CD4-positive, alpha-beta T cell treated with Interleukin-4 for 1 hour (primary cell): ENCODE results near the gene OR5M8.

Experiments
- DNase-seq, 2 donors: peaks; one replicate each; pipeline ENCODE4 v3.0.0-alpha.2; 2020 to 2022

The OR5M8 gene

DNA sequence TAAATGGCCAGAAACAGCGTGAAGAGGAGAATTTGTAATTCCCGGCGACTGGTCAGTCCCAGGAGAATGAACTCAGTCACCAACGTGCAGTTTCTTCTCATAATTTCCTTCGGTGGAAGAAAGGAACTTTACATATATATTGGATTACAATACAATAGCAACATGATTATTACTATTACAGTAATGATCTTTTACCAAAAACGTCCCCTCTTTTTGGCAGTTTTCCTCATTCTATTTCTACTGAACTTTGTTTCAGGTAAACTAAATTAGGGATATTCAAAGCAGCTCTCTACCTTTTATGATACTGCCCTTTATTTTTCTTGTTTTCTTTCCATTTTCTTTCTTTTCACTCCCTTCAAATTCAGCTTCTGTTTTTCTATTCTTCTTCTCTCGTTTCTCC is at the start of gene OR5M8:
TSS of gene OR5M8 (minus strand) at position 101 of the 400 bp plus-strand sequence. CDS start at position 101, 0 bp downstream.
- DNase-seq: no peak

DNA sequence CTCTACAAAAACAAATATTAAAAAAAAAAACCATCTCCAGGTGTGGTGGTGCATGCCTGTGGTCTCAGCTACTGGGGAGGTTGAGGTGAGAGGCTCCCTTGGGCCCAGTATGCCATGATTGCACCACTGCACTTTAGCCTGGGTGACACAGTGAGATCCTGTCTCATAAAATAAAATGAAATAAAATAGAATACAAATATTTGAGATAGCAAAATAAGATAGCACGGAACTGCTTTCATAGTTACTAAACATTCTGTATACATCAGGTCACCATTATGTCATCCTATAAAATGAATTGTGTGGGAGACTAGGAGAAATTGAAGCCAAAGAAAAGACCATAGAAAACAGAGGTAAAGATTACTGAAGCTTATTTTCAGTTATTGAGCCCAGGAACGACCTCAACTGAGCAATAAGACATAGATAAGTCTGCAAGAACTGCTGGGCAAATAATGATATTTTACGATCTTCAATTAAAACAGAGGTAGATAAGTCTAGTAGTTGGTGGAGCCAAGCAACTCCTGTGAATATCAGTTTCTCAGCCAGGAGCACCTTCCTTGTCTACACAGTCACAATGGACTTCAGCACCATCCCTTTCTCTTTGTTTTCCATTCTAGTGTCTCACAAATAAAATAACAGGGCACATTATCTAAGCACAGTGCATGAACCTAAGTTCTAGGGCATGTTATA is 42.0 kb upstream of the OR5M8 start:
- DNase-seq: no peak

DNA sequence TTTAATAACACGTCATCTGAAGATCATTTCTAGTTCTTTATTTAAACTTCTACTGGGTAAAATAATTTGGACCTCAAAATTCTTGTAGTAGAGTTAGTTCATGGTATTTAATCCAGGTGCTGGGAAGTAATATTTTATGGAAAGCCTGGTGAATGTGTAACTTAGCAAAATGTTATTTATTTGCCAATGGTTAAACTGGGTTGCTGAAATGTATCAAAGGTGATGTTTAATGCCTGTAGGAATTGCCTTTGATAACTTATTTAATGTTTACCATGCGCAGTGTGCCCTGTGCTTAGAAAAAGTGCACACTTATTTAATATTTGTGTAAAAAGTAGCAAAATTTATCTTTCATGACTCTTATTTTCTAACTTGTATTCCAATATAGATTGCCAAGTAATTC is 40.7 kb upstream of the OR5M8 start:
- no peak for DNase-seq

DNA sequence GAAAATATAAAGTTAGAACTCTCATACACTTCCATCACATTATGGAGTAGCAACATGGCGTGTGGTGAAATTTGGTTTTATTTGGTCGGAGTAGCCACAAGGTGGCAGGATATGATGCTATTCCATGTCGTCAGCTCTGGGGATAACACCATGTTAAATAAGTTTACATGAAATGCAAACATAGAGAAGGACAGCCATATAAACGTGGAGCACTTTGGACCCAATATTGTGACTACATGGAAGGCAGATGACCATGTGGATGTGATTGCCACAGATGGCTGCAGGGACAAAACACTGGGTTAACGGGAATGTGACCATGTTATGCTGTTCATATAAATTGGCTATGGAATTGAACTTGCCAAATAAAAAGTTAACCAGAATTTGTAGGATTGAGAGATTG is 30.8 kb upstream of the OR5M8 start:
- DNase-seq: no peak

DNA sequence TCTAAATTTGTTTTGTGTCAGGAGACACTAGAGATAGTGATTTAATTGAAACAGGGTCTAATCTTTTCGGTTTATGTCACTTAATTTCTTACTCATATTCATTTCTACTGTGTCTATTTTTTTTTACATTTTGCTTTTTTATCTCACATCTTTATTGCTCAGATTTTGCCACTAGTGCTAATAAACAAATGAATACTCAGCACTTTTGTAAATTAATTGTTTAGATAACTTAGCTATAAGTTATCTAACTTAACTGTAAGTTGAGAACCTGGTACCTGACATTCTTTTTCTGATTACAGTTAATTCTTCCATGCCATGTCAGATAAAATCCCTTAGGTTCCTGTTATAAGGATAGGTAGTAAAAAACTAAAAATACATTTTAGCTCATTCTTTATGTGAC is 22.1 kb upstream of the OR5M8 start:
- DNase-seq: no peak

DNA sequence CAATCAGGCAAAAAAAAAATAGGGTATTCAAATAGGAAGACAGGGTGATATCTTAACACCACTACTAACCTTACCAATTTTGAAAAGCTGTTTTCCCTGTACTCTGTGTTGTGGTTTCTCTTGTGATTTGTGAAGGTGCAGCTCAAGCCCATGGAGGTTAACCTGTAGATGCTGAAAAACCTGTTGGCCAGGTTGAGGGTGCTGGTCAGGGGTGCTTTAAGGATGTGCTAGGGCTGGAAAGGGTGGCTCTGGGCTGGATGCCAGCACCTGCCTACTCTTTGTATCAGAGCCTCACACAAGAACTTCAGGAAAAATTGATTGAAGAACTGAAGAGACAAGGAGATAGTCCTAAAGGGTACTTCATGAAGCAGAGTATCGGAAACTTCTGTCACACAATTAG is 18.3 kb upstream of the OR5M8 start:
- no peak for DNase-seq

DNA sequence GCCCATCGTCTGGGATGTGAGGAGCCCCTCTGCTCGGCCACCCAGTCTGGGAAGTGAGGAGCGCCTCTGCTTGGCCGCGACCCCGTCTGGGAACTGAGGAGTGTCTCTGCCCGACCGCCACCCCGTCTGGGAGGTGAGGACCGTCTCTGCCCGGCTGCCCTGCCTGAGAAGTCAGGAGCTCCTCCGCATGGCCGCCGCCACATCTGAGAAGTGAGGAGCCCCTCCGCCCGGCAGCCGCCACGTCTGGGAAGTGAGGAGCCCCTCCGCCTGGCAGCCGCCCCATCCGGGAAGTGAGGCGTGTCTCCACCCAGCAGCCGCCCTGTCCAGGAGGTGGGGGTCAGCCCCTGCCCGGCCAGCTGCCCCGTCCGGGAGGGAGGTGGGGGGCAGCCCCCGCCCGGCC is 5.8 kb upstream of the OR5M8 start:
- DNase-seq: no peak

DNA sequence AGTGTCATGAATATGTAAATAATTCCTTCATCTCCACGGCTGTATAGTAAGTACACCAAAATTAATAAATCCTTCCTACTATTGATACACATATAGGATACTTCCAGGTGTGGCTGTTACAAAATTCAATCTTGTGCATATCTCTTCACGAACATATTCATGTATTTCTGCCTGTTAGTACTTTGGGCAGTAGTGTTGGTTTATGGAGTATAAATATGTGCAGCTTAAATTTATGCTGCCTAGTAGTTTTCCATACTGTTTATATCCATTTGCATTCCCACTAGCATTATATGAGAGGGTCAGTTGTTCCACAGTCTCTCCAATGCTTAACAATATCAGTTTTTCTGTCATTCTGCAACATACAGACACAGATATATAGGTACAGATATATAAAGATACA is 3.9 kb upstream of the OR5M8 start:
- DNase-seq: no peak

DNA sequence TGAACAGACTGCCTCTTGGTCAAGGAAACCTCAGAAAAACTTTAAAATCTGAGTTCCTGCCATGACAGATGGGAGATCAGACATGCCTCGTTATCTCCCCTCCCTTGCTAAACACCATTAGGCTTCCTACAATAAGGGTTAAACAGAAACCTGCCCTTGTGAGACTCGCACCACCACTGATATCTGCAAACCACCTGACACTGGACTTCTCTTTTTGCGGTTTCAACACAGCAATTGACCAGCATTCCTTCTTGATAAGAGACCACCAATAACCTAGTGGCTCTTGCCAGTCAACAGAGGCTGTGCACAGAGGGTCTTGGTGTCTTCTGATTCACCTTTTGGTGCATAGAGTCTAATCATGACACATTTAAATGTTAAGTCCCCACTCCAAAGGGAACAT is 4.4 kb downstream of the OR5M8 start:
- DNase-seq: no peak

DNA sequence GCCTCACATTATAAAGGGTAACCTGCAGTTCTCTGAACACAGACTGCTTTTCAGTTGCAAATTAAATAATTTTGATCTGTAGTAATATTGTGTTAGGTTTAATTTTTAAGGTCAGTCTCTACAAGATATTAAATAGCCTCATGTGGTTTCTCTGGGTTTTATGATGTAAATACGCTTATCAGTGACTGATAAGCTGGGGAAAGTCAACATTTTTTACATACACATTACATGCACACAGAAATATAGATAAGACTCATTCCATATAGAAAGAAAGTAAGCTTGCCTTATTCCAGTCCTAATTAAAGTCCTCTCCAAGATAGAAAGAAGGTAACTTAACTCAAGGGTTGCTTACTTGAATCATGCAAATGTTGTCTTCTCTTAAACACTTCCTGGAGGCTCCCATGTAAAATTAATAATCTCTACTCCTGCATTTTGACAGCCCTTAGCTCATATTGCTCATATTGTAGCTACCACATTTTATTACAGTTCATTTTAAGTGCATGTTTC is 16.4 kb downstream of the OR5M8 start:
- DNase-seq: no peak

DNA sequence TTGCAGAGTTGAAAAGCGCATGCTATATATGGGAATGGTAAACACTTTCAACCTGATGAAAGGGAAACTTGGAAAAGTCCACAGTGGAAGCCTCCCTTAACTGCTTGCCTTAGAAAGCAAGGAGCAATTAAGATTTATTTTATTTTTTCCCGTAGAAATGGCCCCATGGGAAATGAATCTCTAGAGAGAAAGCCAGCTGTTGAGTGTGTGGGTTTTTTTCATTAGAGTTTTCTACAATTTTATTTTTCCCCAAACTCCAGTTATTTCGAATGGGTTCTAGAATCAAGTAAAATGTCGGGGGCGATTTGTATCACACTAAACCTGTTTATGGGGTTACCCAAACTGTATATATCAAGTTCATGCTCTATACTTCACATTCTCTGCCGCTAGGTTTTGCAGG is 17.9 kb downstream of the OR5M8 start, which contains the start of gene OR5M3:
TSS of gene OR5M3 (minus strand) at position 101 of the 400 bp plus-strand sequence. CDS start 2,855 bp downstream, outside the sequence.
- no peak for DNase-seq

DNA sequence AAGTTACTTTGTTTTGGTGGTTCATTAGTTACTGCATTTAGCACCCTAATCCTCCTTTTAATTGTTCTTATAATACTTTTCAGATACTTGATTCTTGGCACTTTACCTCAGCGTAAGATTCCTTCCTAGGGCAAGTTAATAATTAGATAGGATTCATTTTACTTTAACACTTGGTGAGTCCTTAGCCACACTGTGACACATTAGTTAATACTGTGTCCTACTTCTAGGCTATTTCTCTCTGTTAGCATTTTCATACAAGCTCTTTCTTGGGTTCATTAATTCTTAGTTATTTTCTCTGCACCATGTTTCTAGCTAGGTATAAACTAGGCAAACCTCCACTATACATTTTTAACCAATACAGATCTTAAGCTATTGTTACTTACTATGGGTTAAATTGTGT is 34.1 kb downstream of the OR5M8 start:
- no peak for DNase-seq

DNA sequence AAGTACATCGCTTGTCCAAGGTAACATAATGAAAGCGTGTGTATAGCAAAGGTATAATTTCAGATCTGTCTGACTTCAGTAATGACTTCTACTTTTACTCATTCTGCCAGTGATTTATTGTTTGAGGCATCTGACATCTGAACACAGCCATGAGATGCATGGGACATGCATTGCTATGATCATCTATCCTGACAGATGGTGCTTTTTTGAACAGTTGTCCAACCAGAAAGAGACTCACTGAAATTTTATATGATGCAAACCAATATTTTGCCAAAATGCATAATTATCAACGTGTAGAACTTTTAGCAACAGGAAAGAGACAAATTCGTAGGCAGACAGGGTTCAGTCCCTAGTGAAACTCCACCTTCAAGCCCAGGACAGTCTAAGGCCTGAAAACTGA is 37.6 kb downstream of the OR5M8 start:
- no peak for DNase-seq
